Liver (tissue), 3 donors: ENCODE measurements around the gene RAPGEF1.

Experiments
- CTCF ChIP-seq: fragments of 150-350 bp; IDR thresholded peaks from 2 replicates; pipeline ENCODE4 v1.5.1; 2017; ENCODE audit warnings: improper control_type of control experiment, low read depth, low read length; ENCODE audit not compliant: missing input control
- GABPA ChIP-seq, 2 donors: IDR thresholded peaks in 1 of 2; conservative IDR thresholded peaks in 1 of 2; 2 replicates each; pipeline ENCODE4 v1.6.1; 2016; ENCODE audit warnings: antibody characterized with exemption in 2 of 2, mild to moderate bottlenecking in 1 of 2, moderate library complexity in 1 of 2
- MAX ChIP-seq: IDR thresholded peaks from 2 replicates; pipeline ENCODE4 v1.6.1; 2016; ENCODE audit warnings: antibody characterized with exemption
- RAD21 ChIP-seq, 2 donors: IDR thresholded peaks; 2 replicates each; pipeline ENCODE4 v1.6.1; 2016; ENCODE audit warnings: antibody characterized with exemption in 2 of 2, mild to moderate bottlenecking in 2 of 2
- REST ChIP-seq: IDR thresholded peaks from 2 replicates; pipeline ENCODE4 v1.6.1; 2016; ENCODE audit warnings: antibody characterized with exemption, mild to moderate bottlenecking
- RXRA ChIP-seq, 2 donors: IDR thresholded peaks; 2 replicates each; pipeline ENCODE4 v1.6.1; 2017 to 2018; ENCODE audit warnings: antibody characterized with exemption in 2 of 2, mild to moderate bottlenecking in 1 of 2
- YY1 ChIP-seq: IDR thresholded peaks from 2 replicates; pipeline ENCODE4 v1.6.1; 2016; ENCODE audit warnings: antibody characterized with exemption, mild to moderate bottlenecking
- donor health status: healthy.
- donor health status: healthy.

GRCh38 chr9:131651599-131651998, 88.3 kb downstream of the RAPGEF1 start:
- TF ChIP-seq RXRA (IDR thresholded peaks at IDR 0.05) = peak in 1 of 2 donors; percentile 14
- no peak for TF ChIP-seq CTCF
- no peak for TF ChIP-seq REST
- TF ChIP-seq GABPA (IDR thresholded peaks at IDR 0.05 in 1 of 2, conservative IDR thresholded peaks at IDR 0.05 in 1 of 2) = no peak
- TF ChIP-seq RAD21 (IDR thresholded peaks at IDR 0.05) = no peak
- no peak for TF ChIP-seq YY1
- TF ChIP-seq MAX = no peak
